Raji (cell line): ENCODE measurements around the gene CASQ2.

Experiments used
- POLR2A ChIP-seq: IDR thresholded peaks from 2 replicates; pipeline ENCODE4 v1.6.1; 2011; ENCODE audit warnings: low read depth, low read length, control low read depth; ENCODE audit not compliant: insufficient read depth

CASQ2 gene

DNA sequence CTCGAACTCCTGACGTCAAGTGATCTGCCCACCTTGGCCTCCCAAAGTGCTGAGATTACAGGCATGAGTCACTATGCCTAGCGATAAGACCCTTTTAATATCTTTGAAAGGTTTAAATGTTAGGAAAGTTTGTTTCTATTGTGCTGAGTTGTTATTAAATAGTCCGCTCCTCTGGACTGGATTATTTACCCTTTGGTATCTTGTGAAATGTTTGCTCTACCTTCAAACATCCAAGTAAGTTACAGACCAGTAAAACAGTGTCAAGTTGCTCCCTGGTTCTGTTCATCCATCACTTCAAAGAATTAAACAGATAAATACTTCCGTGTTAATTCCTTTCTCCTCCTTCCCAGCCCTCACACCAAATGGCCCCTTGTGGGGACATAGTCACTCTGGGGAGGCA is 44.8 kb downstream of the CASQ2 start:
- no peak for TF ChIP-seq POLR2A

DNA sequence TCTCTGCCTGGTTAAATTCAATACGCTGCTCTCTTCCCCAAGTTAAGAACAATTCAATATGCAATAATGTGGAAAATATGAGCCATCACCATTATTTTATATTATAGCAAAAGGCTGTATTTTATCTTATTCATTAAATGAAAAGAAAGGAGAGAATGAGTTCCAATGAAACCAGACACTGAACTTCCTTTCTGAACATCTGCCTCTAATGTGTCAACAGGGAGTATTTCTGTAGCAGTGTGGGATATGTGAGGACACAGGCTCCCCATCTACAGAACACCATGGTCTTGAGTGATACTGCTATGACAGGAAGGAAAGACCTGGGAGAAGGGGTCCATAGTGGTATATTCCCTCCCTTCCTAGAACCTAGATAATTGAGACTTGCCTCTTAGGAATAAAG is 46.3 kb downstream of the CASQ2 start:
- TF ChIP-seq POLR2A = no peak

DNA sequence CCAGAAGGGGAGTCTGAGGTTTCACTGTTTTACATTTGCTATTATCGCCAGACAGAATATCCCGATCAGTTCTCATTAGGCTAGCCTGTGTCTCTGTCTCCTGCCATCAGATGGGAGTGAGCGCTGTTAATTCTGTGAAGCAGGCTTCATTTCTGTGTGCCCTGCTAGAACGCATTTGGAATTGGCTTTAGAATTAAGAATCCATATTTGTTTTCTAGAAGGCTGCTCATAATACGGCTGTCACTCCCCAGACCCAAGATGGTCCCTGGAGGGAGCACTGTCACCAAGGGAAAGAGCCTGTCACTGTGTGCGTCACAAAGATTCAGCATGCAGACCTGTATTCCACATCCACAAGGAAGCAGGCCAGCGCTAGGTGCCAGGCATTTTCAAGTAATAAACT is 49.2 kb downstream of the CASQ2 start:
- no peak for TF ChIP-seq POLR2A

DNA sequence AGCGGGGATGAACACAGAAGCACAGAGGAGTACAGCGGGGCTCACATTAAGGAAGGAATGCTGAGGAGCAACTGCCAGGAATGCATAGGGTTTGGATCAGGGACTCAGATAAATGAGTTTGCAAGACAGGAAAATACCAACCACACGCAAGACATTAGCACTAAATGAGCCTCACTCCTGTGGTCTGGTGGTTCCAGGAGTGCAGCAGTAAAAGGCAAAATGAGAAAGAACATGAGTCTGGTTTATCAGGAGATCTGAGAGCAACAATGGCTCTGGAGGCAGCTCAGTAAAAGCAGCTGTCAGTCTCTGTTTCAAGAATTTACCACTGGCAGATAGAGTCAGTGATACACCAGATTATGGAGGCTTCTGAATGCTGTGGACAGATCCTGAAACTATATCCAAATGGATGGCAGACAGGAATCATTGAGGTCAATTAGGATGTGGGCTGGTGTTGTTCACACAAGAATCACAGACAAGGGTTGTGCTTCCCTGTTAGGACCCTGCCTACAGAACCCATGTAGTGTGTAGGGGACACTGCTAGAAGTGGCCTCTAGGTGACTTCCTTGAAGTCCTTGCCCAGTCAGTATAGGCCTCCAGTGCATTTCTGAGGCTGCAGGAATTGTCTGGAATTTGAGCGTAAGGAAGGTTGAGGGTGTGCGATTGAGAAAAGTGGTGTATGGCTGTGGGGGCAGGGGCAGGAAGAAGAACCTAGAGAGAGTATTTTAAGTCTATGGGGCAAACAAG is 50.3 kb downstream of the CASQ2 start:
- TF ChIP-seq POLR2A = no peak

DNA sequence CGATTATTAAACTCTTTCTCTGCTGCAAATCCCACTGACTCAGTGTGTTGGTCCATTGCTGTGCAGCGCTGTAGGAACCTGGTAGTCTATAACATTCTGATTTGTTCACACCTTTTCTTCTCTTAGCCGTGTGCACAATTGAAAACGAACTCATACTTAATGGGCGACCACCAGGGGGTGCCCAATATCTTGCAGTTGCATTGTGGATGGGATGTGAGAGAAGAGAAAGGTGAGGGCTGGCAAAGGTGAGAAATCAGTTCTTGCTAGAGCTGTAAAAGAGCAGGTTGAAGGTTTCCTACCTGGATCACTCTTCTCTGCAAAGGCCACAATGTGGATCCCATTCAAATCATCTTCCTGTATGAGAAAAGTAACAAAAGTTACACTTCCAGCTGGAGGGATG is 51.0 kb downstream of the CASQ2 start:
- TF ChIP-seq POLR2A = no peak

DNA sequence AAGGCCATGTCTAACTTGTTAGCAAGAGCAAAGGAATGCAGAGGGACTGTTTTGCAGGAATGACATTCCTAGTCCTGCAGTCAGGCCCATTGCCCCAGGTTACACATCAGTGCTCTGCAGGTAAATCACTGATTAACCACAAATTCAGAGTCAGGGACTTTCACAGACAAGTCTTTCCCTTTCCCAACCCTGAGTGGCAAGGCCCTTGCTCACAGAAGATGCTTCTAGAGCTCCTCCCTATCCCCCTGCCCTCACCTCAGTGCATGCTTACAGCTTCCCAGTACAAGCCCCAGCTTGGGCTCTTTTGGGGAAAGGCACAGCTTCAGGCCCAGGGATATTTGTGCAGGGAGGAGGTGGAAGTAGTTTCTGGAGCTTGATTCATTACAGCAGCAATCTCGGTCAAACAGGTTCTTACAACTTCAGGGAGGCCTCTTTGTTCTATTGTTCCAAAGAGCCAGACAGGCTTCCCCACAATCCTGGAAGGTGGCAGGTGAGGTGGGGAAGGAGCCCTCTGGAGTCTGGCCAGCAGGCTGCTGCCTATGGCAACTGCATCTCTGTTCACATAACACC is 53.9 kb downstream of the CASQ2 start:
- no peak for TF ChIP-seq POLR2A

DNA sequence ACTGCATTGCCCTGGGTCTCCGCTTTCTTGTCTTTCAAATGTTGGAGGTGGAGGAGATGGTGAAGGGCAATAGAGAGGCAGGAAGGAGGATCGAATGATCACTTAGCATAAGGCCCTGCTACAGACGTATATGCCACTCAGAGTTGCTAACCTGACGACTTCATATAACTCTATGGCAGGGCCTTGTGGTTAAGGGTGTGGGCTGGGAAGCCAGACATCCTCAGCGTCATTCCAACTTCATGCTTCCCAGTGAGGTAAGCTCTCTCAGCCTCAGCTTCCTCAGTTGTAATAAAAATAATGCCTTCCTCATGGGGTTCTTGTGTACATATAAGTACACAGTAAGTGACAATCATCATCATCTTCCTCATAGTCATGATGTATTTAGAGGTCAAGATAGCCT is 54.6 kb downstream of the CASQ2 start:
- no peak for TF ChIP-seq POLR2A

DNA sequence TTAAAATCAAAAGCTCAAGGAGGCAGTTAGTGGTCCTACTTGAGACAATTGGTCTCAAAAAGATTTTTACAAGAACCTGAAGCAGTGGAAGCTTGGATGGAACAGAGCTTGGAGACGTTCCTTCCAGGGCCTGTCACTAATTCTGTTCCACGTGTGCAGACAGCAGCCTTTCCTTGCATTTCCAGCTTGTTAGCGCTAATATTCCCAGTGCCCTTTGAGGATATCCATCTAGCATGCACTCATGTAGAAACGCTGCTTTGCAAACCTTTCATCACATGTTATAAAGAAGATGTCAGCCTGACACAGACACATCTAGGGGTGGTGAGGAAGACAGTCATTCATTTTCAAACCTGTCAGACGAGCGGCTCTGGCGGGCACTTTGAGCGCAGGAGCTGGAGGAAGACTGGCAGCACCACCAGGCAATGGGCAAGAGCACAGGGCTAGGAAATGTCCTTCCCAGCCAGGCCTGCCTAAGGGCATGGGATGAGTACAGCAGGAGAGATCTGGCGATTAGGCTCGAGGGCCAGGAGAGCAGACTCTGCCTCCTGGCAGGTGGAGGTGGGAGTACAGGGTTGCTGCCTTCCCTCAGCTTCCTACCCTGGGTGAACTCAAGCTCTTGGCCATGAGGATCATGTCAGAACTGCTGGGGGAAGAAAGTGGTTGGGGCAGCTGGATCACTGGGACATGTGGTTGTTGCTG is 55.5 kb downstream of the CASQ2 start:
- TF ChIP-seq POLR2A = no peak

DNA sequence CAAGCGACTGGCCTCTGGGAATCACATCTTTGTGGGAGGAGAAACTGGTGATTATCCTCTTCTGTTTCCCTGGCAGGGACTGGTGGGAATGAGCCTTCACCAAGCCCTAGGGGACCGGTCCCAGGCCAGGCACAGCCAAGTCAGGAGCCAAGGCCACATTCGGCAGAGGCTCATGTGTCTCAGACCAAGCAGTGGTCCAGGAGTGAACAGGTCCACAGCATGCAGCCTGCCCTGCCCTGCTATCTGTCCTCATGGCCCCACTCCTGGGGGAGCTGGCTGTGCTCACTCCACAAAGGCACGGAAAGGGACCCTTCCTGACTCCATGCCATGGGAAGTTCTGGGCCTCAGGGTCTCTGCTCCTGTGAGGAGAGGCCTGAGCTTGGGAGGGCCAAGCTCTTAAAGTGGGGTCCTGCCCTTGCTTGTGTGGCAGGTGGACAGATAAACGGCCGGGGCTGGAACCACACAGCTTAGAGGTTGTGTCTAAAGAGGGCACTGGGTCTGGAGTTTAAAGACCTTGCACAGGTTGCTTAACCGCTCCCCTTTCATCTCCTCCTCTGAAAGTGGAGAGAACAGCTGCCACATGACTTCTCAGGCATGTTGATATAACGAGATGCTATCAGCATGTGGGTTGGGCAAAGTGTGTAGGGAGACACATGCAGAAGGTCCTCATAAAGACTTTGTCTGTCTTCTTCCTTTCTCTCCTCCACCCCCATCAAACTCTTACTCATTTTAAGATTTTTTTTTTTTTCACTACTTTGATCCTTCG is 57.5 kb downstream of the CASQ2 start:
- TF ChIP-seq POLR2A = no peak

DNA sequence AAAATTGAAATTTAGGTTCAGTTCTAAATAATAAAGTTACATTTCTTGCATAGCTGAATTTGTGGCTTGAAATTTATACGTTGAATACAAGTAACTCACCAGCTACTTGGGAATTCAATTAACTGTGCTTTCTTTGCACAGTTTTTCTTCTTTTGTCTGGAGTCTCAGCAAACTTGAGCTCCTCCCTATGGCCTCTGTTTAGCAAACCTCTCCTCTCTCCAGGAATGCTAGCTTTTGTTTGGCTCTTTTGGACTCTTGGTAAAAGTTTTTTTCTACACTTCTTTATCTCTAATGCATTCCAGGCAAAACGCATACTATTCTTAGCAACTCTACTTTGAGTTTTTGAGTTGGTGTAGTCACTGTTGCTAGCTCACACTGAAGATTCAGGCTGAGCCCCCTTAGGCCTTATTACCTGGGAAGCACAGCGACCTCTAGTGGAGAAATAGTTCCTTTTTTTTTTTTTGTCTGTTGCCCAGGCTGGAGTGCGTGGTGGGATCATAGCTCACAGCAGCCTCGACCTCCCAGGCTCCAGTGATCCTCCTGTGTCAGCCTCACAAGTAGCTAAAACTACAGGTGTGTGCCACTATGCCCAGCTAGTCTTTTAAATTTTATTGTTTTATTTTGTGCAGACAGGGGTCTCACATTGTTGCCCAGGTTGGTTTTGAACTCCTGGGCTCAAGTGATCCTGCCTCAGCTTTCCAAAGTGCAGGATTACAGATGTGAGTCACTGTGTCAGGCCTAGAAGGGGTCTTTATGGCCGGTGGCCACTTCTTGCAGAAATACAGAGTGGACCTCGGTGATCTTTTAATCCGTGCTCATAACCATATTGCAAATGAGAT is 61.7 kb downstream of the CASQ2 start:
- TF ChIP-seq POLR2A = no peak

DNA sequence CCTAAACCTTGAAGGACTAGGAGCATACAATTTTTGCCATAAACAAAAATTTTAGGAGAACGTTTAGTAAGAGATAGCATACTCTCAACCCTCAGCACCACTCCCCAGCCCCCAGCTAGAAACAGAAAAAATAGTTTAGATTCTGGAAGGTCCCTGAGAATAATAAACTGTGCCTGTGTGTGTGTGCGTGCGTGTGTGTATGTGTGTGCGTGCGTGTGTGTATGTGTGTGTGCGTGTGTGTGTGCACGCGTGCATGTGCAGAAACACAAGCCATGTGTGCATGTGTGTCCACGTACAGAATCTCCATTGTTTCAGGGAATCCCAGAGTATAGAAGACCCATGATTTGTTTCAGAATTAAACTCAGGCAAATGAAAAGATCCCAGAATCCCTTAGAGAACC is 62.6 kb downstream of the CASQ2 start:
- TF ChIP-seq POLR2A = no peak

DNA sequence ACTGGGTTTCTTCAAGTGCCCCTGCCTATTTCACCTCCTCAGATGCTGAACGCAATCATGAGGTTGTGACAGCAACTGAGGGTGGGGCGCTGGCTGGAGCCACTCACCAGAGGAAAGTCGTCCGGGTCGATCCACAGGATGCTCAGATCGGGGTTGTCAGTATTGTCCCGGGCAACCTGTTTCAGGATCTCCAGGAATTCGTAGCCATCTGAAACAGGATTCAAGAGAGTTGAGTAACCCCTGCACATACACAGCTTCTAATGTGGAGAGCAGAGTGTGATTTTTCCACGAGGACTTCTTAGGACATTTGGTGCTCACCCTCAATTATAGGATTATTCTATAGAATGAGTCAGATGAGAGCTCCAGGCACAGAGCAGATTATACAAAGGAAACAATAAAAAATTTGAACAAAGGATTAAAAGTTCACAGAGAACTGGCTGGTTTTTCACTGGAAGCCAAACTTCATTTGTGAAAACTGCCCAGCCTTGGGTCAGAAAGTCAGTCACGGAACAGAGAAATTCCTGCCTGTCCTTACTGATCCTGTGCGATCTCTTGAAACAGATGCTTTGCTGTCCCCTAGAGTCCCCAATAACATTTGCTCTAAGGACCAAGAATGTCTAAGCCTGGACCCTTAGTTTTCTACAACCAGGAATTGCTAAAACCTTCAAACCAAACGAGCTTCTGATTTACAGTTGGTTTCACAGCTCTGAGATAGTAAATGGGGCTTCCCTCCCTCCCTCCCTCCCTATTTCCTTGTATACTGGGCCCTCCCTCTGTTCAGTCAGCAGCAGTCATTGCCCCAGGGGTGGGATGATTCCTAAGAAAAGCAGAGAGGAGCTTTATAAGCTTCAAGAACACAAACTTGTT is 63.2 kb downstream of the CASQ2 start:
- no peak for TF ChIP-seq POLR2A

DNA sequence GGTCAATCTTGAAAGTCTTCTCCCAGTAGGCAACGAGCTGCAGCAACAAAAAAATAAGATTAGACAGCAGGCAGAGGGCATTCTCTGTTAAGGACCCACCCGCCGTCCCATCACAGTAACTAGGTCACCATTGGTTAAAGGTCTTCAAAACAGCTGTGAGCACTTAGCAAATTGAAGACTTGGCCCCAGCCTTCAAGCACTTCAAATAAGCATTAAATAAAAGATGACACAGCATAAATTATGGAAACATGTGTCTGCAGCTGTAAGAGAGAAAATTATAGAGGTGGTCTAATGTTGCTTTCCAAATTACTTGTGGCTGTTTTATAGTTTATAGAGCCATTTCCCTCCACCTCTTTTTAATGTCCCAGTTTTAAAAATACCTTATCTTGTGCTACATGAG is 65.6 kb downstream of the CASQ2 start:
- TF ChIP-seq POLR2A = no peak

DNA sequence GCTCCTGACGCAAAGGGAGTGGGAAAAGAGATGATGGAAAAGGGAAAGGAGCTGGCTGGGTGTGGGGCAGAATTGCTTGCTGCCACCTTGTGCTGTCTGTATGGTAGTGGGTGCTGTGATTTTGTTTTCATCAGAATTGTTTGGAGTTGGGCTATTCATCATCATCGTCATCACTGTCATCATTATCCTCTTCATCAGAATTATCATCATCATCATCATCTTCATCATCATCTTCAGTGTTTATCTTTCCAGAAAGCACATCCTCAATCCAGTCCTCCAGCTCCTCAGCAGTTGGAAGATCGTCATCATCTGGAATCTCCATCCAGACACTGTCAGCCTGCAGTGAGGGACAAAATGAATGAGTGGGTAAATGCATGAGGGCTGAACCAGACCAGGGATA is 67.4 kb downstream of the CASQ2 start:
- TF ChIP-seq POLR2A = no peak

DNA sequence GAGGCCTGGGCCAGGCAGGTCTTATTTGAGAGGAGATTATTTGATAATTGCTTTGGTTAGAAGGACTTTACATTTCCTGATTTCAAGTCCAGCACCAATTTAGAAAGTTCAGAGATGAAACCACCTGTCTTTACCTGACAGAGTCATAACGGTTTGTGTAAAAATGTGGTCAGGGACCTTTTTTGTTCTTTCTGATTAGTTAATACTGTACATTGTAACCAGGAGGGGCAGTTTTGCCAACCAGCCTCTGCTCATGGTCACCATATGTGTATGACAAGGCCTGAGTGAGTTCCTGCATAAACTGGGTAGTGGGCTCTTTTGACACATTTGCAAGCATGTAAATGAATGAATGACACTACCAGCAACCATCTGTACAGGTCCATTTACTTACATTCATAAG is 70.9 kb downstream of the CASQ2 start:
- TF ChIP-seq POLR2A = no peak

DNA sequence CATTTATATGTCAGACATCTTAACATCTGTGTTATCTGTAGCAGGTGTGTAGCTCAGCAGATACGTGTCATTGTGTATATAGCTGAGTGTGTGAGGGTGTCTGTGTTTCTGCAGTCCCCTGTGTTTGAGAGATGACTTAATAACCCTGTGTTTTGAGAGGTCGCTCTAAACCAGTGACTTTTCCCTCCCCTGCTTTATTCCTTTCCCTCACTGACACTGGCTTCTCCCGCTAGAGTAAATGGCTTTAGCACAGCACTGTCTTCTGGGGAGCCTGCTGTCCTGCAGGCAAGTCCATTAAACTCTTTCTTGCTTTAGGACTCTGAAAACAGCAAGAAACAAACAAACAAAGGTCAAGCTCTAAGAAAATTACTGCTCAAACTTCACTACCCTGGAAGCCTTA is 73.7 kb downstream of the CASQ2 start:
- no peak for TF ChIP-seq POLR2A
